Measurements from ENCODE around the gene KRTAP5-6.

The KRTAP5-6 gene

GRCh38 chr11:1742371-1742770, 45.4 kb downstream of the KRTAP5-6 start:
- POLR2A ChIA-PET = no interaction called here
- TF ChIP-seq CTCF (IDR thresholded peaks at IDR 0.05; ENCODE audit: control extremely low read depth, extremely low read depth, low read depth, missing control alignments) = no peak
- CTCF ChIA-PET = no interaction called here
- no peak for DNase-seq (ENCODE audit: extremely low spot score)

- TF ChIP-seq CTCF (IDR thresholded peaks at IDR 0.05; ENCODE audit: control extremely low read depth, extremely low read depth, low read depth, missing control alignments) = no peak
- CTCF ChIA-PET = interaction anchor here (1.3 kb wide), 1 partner anchor 90 kb away, joined by 3 read pairs; no protein-coding TSS in a partner anchor
- POLR2A ChIA-PET = no interaction called here
- no peak for DNase-seq (ENCODE audit: extremely low spot score)
Observed at GRCh38 chr11:1742869-1743584, 46.0 kb downstream of the KRTAP5-6 start.

- TF ChIP-seq CTCF (IDR thresholded peaks at IDR 0.05; ENCODE audit: control extremely low read depth, extremely low read depth, low read depth, missing control alignments) = no peak
- ChIA-PET POLR2A (no interaction called here), CTCF (interaction anchor here (1.3 kb wide), 2 partner anchors 51 to 90 kb away, joined by 3 read pairs; no protein-coding TSS in a partner anchor)
- DNase-seq (ENCODE audit: extremely low spot score) = no peak
Observed at GRCh38 chr11:1743585-1744136, 46.7 kb downstream of the KRTAP5-6 start.

GRCh38 chr11:1744137-1744886, 47.3 kb downstream of the KRTAP5-6 start:
- no peak for TF ChIP-seq CTCF (IDR thresholded peaks at IDR 0.05; ENCODE audit: control extremely low read depth, extremely low read depth, low read depth, missing control alignments)
- POLR2A ChIA-PET = no interaction called here
- no peak for DNase-seq (ENCODE audit: extremely low spot score)
- CTCF ChIA-PET = interaction anchor here (1.3 kb wide), 2 partner anchors 51 to 89 kb away, joined by 3 read pairs; no protein-coding TSS in a partner anchor

- POLR2A ChIA-PET = no interaction called here
Observed at GRCh38 chr11:1744891-1745700, 48.1 kb downstream of the KRTAP5-6 start.

More at GRCh38 chr11:1744891-1745700, 48.1 kb downstream of the KRTAP5-6 start:
- CTCF ChIA-PET = interaction anchor here (1.3 kb wide), 1 partner anchor 52 kb away, joined by 3 read pairs; no protein-coding TSS in a partner anchor
- TF ChIP-seq CTCF (IDR thresholded peaks at IDR 0.05; ENCODE audit: control extremely low read depth, extremely low read depth, low read depth, missing control alignments) = no peak
- no peak for DNase-seq (ENCODE audit: extremely low spot score)

Data from GM10248 (cell line).